Tibial artery (tissue), 4 donors: ENCODE data around the gene MORN5.

Experiments
- DNase-seq, 2 donors: peaks; one replicate each; pipeline ENCODE4 v3.0.0-alpha.2; 2019
- H3K27ac ChIP-seq, 2 donors: fragments of 200-600 bp; sonication (generic) in 1 of 2; 1 replicate in 1 of 2; 2 replicates in 1 of 2; pipeline ENCODE4 v1.5.1; 2018 to 2019; ENCODE audit warnings: mild to moderate bottlenecking in 1 of 2
- H3K27me3 ChIP-seq, 2 donors: fragments of 200-600 bp; sonication (generic) in 1 of 2; one replicate each; pipeline versions ENCODE4 v1.5.1 to v1.6.0; 2016 to 2019
- H3K36me3 ChIP-seq, 3 donors: fragments of 200-600 bp; sonication (generic) in 2 of 3; one replicate each; pipeline ENCODE4 v1.5.1; 2016 to 2019; ENCODE audit warnings: mild to moderate bottlenecking in 2 of 3
- H3K4me1 ChIP-seq, 4 donors: fragments of 200-600 bp; sonication (generic) in 2 of 4; 1 replicate in 3 of 4; 2 replicates in 1 of 4; pipeline ENCODE4 v1.5.1; 2016 to 2019
- H3K4me3 ChIP-seq, 2 donors: fragments of 200-600 bp; sonication (generic) in 1 of 2; 1 replicate in 1 of 2; 2 replicates in 1 of 2; pipeline ENCODE4 v1.5.1; 2018 to 2019; ENCODE audit warnings: mild to moderate bottlenecking in 2 of 2
- H3K9me3 ChIP-seq, 3 donors: fragments of 200-600 bp; sonication (generic) in 1 of 3; one replicate each; pipeline ENCODE4 v1.5.1; 2016 to 2019
- intact Hi-C: fragments of 100-400 bp; cut with DNase I; formaldehyde crosslinking; loops from one replicate; pipeline ENCODE4 v1.15.0; 2023; ENCODE audit warnings: low total_unique reads
- TF ChIP-seq, protein P1 (sequence below), 2 experiments: fragments of 200-600 bp in 1 of 2; fragments of 450-650 bp in 1 of 2; IDR thresholded peaks; one replicate each; pipeline ENCODE4 v1.5.1; 2017 to 2019; ENCODE audit warnings: antibody characterized with exemption in 2 of 2, mild to moderate bottlenecking in 1 of 2, moderate library complexity in 1 of 2

MORN5 gene

GRCh38 chr9:122192914-122193525, 33.3 kb downstream of the MORN5 start:
- Histone ChIP-seq H3K4me1 (no peaks in the 10 kb centered on the region), H3K27ac (no peak overlapping the region), H3K36me3 (no peaks in the 10 kb centered on the region), H3K4me3 (no peak overlapping the region), H3K9me3 (no peaks in the 10 kb centered on the region), H3K27me3 (peaks cover 0 to 10% of the 10 kb centered on the region in 2 donors)
- TF ChIP-seq, protein P1, sequence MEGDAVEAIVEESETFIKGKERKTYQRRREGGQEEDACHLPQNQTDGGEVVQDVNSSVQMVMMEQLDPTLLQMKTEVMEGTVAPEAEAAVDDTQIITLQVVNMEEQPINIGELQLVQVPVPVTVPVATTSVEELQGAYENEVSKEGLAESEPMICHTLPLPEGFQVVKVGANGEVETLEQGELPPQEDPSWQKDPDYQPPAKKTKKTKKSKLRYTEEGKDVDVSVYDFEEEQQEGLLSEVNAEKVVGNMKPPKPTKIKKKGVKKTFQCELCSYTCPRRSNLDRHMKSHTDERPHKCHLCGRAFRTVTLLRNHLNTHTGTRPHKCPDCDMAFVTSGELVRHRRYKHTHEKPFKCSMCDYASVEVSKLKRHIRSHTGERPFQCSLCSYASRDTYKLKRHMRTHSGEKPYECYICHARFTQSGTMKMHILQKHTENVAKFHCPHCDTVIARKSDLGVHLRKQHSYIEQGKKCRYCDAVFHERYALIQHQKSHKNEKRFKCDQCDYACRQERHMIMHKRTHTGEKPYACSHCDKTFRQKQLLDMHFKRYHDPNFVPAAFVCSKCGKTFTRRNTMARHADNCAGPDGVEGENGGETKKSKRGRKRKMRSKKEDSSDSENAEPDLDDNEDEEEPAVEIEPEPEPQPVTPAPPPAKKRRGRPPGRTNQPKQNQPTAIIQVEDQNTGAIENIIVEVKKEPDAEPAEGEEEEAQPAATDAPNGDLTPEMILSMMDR (IDR thresholded peaks at IDR 0.05): no peak
- DNase-seq: no peak
- intact Hi-C loops: no loop called here

GRCh38 chr9:122193651-122194050, 33.9 kb downstream of the MORN5 start:
- no peaks in the 10 kb centered on the region for H3K9me3 ChIP-seq
- H3K36me3 ChIP-seq: no peaks in the 10 kb centered on the region
- intact Hi-C loops: no loop called here
- no peak overlapping the region for H3K4me3 ChIP-seq
- DNase-seq: no peak
- H3K4me1 ChIP-seq: no peaks in the 10 kb centered on the region
- no peak overlapping the region for H3K27ac ChIP-seq
- TF ChIP-seq, protein P1 (IDR thresholded peaks at IDR 0.05): no peak
- peaks cover 0 to 14% of the 10 kb centered on the region in 2 donors for H3K27me3 ChIP-seq

DNA sequence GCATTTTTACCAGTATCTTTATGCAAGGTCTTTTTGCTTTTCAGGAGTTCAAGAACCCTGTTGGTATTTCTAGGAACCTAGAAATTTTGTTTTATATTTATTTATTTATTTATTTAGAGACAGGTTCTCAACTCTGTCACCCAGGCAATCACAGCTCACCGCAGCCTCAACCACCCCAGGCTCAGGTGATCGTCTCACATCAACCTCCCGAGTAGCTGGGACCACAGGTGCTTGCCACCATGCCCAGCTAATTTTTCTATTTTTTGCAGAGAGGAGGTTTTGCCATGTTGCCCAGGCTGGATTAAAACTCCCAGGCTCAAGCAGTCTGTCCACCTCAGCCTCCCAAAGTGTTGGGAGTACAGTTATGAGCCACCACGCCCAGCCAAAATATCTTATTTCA, 36.2 kb downstream of the MORN5 start:
- H3K4me1 ChIP-seq: no peaks in the 10 kb centered on the region
- no peak for DNase-seq

DNA sequence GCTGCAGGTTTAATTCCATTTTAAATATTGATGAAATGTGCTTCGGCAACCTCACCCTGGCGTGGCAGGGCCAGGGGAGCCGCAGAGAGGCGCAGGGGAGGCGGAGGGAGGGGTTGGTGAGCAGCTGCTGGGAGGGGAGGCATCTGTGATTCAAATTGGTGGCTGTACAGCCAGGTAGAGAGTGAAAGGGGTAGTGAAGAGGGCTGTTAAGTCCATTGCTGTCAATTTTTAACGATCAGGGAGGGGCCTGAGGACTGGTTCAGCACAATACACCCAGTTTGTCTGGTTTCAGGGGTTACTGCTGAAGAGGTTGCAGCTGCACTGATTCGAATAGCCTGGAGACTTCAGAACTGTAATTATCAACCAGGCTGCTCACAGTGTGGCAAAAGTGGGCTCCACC, 37.7 kb downstream of the MORN5 start:
- no peaks in the 10 kb centered on the region for H3K36me3 ChIP-seq
- TF ChIP-seq, protein P1 (IDR thresholded peaks at IDR 0.05): no peak
- H3K27me3 ChIP-seq: peaks cover 0 to 14% of the 10 kb centered on the region in 2 donors
- H3K27ac ChIP-seq: no peak overlapping the region
- no peaks in the 10 kb centered on the region for H3K4me1 ChIP-seq
- intact Hi-C loops: no loop called here
- H3K4me3 ChIP-seq: no peak overlapping the region
- no peak for DNase-seq
- H3K9me3 ChIP-seq: no peaks in the 10 kb centered on the region

More for the DNA sequence above, 36.2 kb downstream of the MORN5 start:
- TF ChIP-seq, protein P1 (IDR thresholded peaks at IDR 0.05): no peak
- no peak overlapping the region for H3K27ac ChIP-seq
- no peak overlapping the region for H3K4me3 ChIP-seq
- peaks cover 0 to 14% of the 10 kb centered on the region in 2 donors for H3K27me3 ChIP-seq
- H3K36me3 ChIP-seq: no peaks in the 10 kb centered on the region
- intact Hi-C loops: no loop called here
- H3K9me3 ChIP-seq: no peaks in the 10 kb centered on the region

GRCh38 chr9:122197882-122198281, 38.2 kb downstream of the MORN5 start:
- H3K4me1 ChIP-seq: no peaks in the 10 kb centered on the region
- intact Hi-C loops: no loop called here
- no peaks in the 10 kb centered on the region for H3K36me3 ChIP-seq
- H3K27me3 ChIP-seq: peaks cover 0 to 14% of the 10 kb centered on the region in 2 donors
- no peak for DNase-seq
- H3K27ac ChIP-seq: no peak overlapping the region
- no peaks in the 10 kb centered on the region for H3K9me3 ChIP-seq
- TF ChIP-seq, protein P1 (IDR thresholded peaks at IDR 0.05): no peak
- H3K4me3 ChIP-seq: no peak overlapping the region
